Fibroblast of lung (primary cell): Measurements from ENCODE around the gene MARF1.

Experiments
- CTCF ChIP-seq, 2 donors: IDR thresholded peaks in 1 of 2; conservative IDR thresholded peaks in 1 of 2; 1 replicate in 1 of 2; 2 replicates in 1 of 2; pipeline ENCODE4 v1.5.1; 2011 to 2012; ENCODE audit warnings: low read length in 2 of 2, control low read depth in 1 of 2, inconsistent platforms in 1 of 2, low read depth in 1 of 2, mild to moderate bottlenecking in 1 of 2
- EZH2 ChIP-seq: IDR thresholded peaks from 2 replicates; pipeline ENCODE4 v1.5.1; 2012; ENCODE audit warnings: low read length, control low read depth, mild to moderate bottlenecking; ENCODE audit errors: missing control alignments

GRCh38 chr16:15594711-15595320 is 48.1 kb downstream of the MARF1 start:
- TF ChIP-seq CTCF (conservative IDR thresholded peaks at IDR 0.05 in 1 of 2, IDR thresholded peaks at IDR 0.05 in 1 of 2; ENCODE audit: low read depth in 1 of 2, low read length in 2 of 2) (no peak), EZH2 (no peak)
